Activated naive CD8-positive, alpha-beta T cell (primary cell): Measurements from ENCODE around the gene LBP.

Experiments used
- H3K27ac Mint-ChIP-seq: one replicate; pipeline ENCODE4 v1.8.0; 2021; ENCODE audit warnings: mixed read lengths
- H3K27me3 Mint-ChIP-seq: one replicate; pipeline ENCODE4 v1.8.0; 2021; ENCODE audit warnings: mixed read lengths
- H3K36me3 Mint-ChIP-seq: one replicate; pipeline ENCODE4 v1.8.0; 2021; ENCODE audit warnings: mixed read lengths
- H3K4me1 Mint-ChIP-seq: one replicate; pipeline ENCODE4 v1.8.0; 2021; ENCODE audit warnings: low read depth, mixed read lengths
- H3K4me3 Mint-ChIP-seq: one replicate; pipeline ENCODE4 v1.8.0; 2021; ENCODE audit warnings: mild to moderate bottlenecking, mixed read lengths
- H3K9me3 Mint-ChIP-seq: one replicate; pipeline ENCODE4 v1.8.0; 2021; ENCODE audit warnings: low read depth, mixed read lengths

Gene LBP, protein sequence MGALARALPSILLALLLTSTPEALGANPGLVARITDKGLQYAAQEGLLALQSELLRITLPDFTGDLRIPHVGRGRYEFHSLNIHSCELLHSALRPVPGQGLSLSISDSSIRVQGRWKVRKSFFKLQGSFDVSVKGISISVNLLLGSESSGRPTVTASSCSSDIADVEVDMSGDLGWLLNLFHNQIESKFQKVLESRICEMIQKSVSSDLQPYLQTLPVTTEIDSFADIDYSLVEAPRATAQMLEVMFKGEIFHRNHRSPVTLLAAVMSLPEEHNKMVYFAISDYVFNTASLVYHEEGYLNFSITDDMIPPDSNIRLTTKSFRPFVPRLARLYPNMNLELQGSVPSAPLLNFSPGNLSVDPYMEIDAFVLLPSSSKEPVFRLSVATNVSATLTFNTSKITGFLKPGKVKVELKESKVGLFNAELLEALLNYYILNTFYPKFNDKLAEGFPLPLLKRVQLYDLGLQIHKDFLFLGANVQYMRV

DNA sequence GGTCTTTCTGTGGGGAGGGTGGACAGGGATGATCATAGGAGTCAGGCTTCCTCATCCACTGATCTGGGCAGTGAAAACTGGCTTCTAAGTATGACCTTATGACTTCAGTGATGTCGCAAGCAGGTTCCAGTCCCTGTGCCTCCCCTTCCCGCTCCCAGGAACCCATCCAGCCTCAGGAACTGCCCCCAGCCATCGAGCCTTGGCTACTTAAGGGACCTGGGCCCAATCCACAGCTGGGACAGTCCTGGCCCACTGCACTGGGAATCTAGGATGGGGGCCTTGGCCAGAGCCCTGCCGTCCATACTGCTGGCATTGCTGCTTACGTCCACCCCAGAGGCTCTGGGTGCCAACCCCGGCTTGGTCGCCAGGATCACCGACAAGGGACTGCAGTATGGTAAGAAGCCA is at the start of gene LBP:
TSS of gene LBP (plus strand) at position 236 of the 405 bp plus-strand sequence. CDS start at position 271, 35 bp downstream.
- Mint-ChIP-seq H3K9me3 (no peaks in the 10 kb centered on the region), H3K4me1 (no peaks in the 10 kb centered on the region), H3K27ac (no peak within 1 kb of the TSS), H3K27me3 (no peaks in the 10 kb centered on the region), H3K36me3 (no peaks in the 10 kb centered on the region), H3K4me3 (no peak within 1 kb of the TSS)

DNA sequence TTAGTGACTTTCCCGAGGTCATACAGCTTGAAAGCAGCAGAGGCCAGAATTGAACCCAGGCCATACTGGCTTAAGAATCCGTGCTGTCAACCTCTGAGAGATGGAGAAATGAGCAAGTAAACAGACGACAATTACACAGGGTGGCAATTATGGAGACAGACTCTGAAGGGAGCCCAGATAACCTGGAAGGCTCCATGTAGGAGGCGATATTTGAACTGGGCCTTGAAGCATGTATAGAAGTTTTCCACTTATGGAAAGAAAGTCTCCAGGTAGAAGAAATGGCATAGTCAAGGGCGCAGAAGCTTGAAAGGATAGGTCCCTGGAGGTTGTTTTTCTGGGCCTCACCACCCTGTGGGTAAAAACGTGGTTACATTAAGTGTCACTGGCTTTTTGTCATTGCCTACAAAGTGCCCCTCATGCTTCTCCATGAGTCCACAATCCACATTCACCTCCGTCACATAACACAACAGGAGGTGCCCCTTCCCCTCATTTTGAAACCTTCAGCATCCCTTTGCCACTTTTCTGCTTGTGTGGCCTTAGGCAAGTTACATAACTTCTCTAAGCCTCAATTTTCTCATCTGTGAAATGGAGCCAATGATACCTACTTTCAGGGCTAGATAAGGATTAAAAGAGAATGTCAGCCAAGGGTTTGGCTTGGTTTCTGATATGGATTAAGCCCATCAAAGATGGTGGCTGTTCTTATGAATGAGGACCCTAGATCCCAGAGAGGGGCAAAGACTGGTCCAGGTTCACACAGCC is 48.2 kb upstream of the LBP start:
- no peaks in the 10 kb centered on the region for H3K9me3 Mint-ChIP-seq
- no peak overlapping the region for H3K27ac Mint-ChIP-seq
- peaks cover 17% of the 10 kb centered on the region for H3K27me3 Mint-ChIP-seq
- H3K36me3 Mint-ChIP-seq: no peaks in the 10 kb centered on the region
- no peak overlapping the region for H3K4me3 Mint-ChIP-seq
- peaks cover 3% of the 10 kb centered on the region for H3K4me1 Mint-ChIP-seq

DNA sequence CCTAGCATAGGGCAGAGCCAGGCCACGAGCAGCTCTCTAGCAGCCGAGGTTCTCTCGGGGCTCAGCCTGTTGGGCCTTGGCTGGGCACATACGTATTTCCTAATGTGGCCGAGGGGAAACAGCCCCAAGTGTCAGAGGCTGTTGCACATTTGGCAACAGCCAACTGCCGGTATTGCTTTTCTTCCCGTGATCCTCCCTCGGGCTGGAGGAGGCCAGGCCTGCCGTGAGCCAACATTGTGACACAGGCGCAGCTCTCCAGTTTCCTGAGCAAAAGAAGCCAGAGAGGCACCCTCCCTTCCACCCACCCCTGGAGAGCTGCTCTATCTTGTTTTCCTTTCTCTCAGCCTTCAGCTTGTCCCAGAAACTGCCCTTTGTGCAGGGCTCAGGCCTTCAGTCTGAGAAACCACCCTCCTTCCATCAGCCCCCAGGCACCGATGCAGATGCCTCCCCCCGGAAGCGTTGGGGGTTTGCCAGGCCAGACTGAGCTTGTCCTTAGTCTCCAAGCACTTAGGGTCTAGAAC is 47.5 kb upstream of the LBP start:
- Mint-ChIP-seq H3K27me3 (peaks cover 23% of the 10 kb centered on the region), H3K4me1 (peaks cover 10% of the 10 kb centered on the region), H3K36me3 (no peaks in the 10 kb centered on the region), H3K4me3 (no peak overlapping the region), H3K9me3 (no peaks in the 10 kb centered on the region), H3K27ac (no peak overlapping the region)

DNA sequence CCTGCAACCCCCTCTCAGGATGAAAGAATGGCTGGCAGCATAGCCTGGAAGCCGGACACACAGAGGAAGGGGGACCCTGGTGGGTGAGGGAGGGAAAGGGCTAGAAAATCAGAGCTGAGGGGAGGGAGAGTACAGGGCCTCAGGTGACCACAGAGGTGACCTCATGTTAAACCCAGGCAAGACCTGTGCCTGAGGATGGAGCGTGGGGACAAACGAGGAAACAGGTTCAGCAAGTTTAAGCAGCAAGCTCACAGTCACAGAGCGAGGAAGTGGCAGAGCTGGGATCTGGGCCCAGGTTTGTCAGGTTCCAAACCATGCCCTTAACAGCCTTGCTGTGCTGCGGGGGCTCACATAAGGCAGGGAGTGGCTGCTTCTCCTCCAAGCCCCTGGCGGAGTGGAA is 46.3 kb upstream of the LBP start:
- H3K4me3 Mint-ChIP-seq: no peak overlapping the region
- peaks cover 25% of the 10 kb centered on the region for H3K27me3 Mint-ChIP-seq
- peaks cover 15% of the 10 kb centered on the region for H3K4me1 Mint-ChIP-seq
- H3K36me3 Mint-ChIP-seq: no peaks in the 10 kb centered on the region
- H3K27ac Mint-ChIP-seq: no peak overlapping the region
- no peaks in the 10 kb centered on the region for H3K9me3 Mint-ChIP-seq

DNA sequence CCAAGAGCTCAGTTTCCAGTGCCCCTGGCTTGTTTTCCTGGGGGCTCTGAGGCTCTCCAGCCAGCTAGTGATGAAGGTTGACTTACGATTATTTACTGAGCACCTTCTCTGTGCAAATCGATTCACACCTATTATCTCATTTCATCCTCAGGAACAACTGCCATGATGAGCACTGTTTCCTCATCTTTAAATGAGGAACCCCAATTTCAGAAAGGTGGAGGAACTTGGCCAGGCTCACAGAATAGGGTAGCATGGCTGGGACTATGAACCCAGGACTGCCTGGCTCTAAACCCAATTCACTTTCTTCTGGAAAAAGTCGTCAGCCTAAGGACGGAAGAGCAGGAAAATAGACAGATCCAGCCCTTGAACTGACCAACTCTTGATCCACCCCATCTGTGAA is 45.8 kb upstream of the LBP start:
- Mint-ChIP-seq H3K27me3 (peaks cover 22% of the 10 kb centered on the region), H3K4me1 (peaks cover 15% of the 10 kb centered on the region), H3K4me3 (no peak overlapping the region), H3K36me3 (no peaks in the 10 kb centered on the region), H3K27ac (no peak overlapping the region), H3K9me3 (no peaks in the 10 kb centered on the region)

DNA sequence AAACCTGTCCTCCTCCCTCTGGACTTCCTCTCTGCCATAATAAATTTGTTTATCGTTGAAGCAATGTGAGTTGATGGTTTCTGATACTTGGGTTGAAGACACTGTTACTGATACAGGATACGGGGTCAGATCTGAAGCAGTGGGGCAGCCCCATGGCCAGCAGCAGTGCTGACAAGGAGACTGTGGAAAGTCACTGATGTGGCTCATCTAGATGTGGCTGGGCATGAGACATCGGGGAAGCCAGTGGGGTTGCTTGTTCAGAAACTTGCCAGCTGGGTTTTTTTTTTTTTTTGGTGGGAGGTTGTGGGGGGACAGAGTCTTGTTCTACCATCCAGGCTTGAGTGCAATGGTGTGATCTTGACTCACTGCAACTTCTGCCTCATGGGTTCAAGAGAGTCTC is 45.0 kb upstream of the LBP start:
- peaks cover 15% of the 10 kb centered on the region for H3K4me1 Mint-ChIP-seq
- H3K4me3 Mint-ChIP-seq: no peak overlapping the region
- H3K27me3 Mint-ChIP-seq: peaks cover 23% of the 10 kb centered on the region
- H3K36me3 Mint-ChIP-seq: no peaks in the 10 kb centered on the region
- no peaks in the 10 kb centered on the region for H3K9me3 Mint-ChIP-seq
- no peak overlapping the region for H3K27ac Mint-ChIP-seq

DNA sequence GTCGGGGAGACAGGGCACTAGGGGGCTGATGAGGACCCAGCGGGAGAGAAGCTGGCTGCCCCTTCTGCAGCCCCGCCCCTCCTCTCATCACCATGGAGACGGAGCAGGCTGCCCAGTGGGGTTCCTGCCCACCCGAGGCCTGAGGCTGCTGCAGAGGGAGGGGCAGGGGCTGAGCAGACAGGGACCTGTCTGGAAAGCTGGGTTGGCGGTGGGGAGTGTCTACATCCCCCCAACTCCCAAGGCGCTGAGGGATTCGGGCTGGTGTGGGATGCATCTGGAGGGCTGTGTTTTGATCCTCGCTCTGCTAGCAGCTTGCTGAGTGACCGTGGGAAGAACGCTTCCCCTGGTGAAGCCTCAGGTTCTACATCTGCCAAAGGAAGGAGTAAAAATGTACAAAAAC is 43.5 kb upstream of the LBP start:
- no peaks in the 10 kb centered on the region for H3K9me3 Mint-ChIP-seq
- H3K27ac Mint-ChIP-seq: no peak overlapping the region
- no peak overlapping the region for H3K4me3 Mint-ChIP-seq
- peaks cover 15% of the 10 kb centered on the region for H3K4me1 Mint-ChIP-seq
- peaks cover 26% of the 10 kb centered on the region for H3K27me3 Mint-ChIP-seq
- no peaks in the 10 kb centered on the region for H3K36me3 Mint-ChIP-seq

DNA sequence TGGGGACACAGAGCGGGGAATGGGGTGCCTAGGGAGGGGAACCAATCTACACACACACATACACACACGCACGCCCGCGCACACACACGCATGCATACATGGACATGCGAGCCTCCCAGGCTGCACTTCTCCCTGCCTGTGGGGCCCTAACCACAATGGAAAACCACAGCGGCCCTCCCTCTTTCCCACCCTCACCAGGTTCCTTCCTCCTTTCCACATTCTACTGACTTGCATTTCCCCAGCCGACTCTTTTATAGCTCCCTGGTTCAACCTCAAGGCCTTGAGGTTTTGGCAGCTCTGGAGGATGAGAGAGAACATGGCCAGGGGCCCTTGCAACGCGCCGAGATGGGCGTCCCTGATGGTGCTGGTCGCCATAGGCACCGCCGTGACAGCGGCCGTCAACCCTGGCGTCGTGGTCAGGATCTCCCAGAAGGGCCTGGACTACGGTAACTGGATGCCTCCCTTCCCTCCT is 42.3 kb upstream of the LBP start, which contains the start of gene BPI:
TSS of gene BPI (plus strand) at position 249 of the 472 bp plus-strand sequence. CDS start at position 317, 68 bp downstream.
- no peak within 1 kb of the TSS for H3K4me3 Mint-ChIP-seq
- peaks cover 15% of the 10 kb centered on the region for H3K4me1 Mint-ChIP-seq
- H3K36me3 Mint-ChIP-seq: no peaks in the 10 kb centered on the region
- no peaks in the 10 kb centered on the region for H3K9me3 Mint-ChIP-seq
- peaks cover 26% of the 10 kb centered on the region for H3K27me3 Mint-ChIP-seq
- H3K27ac Mint-ChIP-seq: no peak within 1 kb of the TSS

DNA sequence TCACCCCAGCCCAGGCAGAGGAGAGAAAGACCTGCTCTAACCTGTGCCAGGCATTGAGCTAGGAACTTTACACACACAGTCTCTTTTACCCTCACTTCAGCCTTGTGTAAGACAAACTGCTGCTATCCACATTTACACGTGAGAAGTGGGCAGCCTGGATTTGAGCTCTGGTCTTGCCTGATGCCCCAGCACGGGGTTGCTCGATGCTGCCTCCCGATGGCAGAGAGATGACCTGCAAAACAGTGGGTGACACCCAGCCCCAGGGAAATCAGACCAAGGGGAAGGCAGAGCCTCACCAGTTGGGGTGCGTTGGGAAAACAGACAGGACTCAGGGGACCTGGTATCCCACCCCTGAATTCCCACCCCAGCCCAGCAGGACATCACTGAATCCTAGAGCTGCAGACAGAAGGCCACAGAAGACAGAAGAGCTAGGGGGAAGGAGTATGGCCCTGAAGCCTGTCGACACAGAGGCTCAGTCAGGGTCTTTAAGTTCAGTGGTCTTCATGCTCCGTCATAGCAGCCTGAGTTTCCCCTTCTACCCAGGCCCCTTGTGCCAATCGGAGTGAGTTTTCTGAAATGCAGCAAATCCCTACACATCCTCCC is 41.3 kb upstream of the LBP start:
- Mint-ChIP-seq H3K4me3 (no peak overlapping the region), H3K36me3 (no peaks in the 10 kb centered on the region), H3K27me3 (peaks cover 26% of the 10 kb centered on the region), H3K4me1 (peaks cover 15% of the 10 kb centered on the region), H3K27ac (no peak overlapping the region), H3K9me3 (no peaks in the 10 kb centered on the region)

DNA sequence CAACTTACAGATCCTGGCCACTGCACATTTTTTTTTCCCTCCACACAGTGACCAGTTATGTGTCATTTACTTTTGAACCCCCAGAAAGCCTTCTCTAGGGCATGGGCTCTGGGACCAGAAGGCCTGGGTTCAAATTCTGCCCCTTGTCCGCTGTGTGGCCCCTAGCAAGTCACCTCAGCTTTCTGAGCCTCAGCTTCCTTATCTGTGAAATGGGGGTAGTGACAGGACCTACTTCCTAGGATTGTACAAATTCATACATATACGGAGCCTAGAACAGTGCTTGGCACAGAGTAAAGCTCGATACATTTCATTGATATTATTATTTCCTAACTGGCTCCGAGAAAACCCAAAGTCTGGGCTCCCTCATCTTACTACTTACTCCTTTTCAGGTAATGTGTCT is 40.7 kb upstream of the LBP start:
- peaks cover 15% of the 10 kb centered on the region for H3K4me1 Mint-ChIP-seq
- H3K27ac Mint-ChIP-seq: no peak overlapping the region
- no peak overlapping the region for H3K4me3 Mint-ChIP-seq
- peaks cover 27% of the 10 kb centered on the region for H3K27me3 Mint-ChIP-seq
- H3K9me3 Mint-ChIP-seq: no peaks in the 10 kb centered on the region
- H3K36me3 Mint-ChIP-seq: no peaks in the 10 kb centered on the region

DNA sequence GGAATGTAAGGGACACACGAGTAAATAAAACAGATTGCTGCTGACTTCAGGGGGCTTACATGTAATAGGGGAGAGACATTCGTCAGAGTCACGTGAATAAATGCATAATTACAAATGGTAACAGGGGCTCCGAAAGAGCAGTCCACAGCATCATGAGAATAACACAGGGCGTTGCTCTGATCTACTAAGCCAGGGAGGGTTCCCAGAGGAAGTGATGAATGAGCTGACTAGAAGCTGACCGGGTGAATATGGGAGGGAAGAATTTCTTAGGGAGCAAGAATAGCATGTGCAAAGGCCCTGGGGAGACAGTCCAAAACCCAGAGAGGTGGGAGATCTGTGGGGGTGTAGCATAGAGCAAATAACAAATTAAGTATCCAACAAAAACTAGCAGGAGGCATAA is 39.9 kb upstream of the LBP start:
- no peaks in the 10 kb centered on the region for H3K36me3 Mint-ChIP-seq
- no peak overlapping the region for H3K27ac Mint-ChIP-seq
- H3K4me3 Mint-ChIP-seq: no peak overlapping the region
- H3K27me3 Mint-ChIP-seq: peaks cover 31% of the 10 kb centered on the region
- peaks cover 15% of the 10 kb centered on the region for H3K4me1 Mint-ChIP-seq
- no peaks in the 10 kb centered on the region for H3K9me3 Mint-ChIP-seq

DNA sequence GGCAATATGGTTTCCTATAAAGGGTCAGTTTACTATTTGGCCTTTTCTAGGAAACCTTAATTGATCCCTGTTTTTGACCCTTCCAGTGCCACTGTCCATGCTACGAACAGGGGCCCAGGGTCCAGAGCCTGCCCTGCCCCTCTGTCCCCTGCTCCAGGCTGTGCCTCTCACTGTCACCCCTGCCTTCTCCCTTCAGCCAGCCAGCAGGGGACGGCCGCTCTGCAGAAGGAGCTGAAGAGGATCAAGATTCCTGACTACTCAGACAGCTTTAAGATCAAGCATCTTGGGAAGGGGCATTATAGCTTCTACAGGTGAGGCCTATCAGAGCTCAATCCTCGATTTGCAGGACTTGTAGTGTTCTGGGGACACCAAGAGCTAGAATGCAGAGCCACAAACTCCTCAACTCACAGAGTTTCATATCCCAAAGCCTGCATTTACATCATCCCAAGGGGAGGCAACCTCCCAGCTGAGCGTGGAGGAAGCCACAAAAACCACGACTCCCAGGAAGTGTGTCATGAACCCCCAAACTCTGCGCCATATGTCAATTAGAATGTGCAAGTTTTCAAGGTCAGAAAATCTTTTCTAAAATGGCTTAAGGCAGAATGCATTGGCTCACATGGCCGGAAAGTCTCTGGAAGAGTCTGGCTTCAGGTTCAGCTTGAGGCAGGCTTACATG is 38.8 kb upstream of the LBP start:
- H3K36me3 Mint-ChIP-seq: no peaks in the 10 kb centered on the region
- H3K27ac Mint-ChIP-seq: no peak overlapping the region
- H3K4me1 Mint-ChIP-seq: peaks cover 15% of the 10 kb centered on the region
- peaks cover 27% of the 10 kb centered on the region for H3K27me3 Mint-ChIP-seq
- no peak overlapping the region for H3K4me3 Mint-ChIP-seq
- H3K9me3 Mint-ChIP-seq: no peaks in the 10 kb centered on the region

DNA sequence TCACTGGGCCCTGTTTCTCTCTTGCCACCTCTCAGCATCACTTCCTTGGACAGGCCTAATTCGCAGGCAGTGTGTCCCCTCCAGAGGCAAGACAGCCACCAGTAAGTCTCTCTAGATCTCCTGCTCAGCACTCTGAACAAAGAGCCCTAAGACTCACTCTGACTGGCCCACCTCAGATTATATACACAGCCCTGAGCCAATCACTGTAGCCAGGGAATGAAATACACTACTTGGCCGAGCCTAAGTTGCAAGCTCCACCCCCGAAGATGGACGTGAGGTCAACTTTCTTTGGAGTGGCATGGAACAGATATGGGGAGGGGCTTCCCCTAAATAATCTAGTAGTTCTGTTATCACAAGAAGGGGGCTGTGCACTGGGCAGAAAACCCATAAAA is 38.2 kb upstream of the LBP start:
- Mint-ChIP-seq H3K27me3 (peaks cover 26% of the 10 kb centered on the region), H3K4me1 (peaks cover 12% of the 10 kb centered on the region), H3K4me3 (no peak overlapping the region), H3K9me3 (no peaks in the 10 kb centered on the region), H3K36me3 (no peaks in the 10 kb centered on the region), H3K27ac (no peak overlapping the region)

DNA sequence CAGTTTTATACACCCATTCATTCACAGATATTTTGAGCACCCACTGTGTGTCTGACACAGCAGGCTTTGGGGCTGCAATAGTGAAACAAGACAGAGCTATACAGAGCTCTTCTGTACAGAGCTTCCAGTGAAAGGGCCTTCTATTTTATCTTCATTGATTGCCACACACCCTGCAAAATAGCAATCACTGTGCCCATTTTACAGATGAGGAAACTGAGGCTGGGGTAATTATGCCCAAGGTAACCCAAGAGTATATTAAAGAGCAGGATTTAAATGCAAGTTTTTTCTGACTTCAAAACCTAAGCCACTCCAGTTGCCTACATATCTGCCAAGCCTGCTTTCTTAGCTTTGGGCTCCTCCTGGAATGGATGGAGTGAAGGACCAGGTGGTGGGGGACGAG is 37.8 kb upstream of the LBP start:
- Mint-ChIP-seq H3K27ac (no peak overlapping the region), H3K4me3 (no peak overlapping the region), H3K9me3 (no peaks in the 10 kb centered on the region), H3K36me3 (no peaks in the 10 kb centered on the region), H3K4me1 (peaks cover 8% of the 10 kb centered on the region), H3K27me3 (peaks cover 22% of the 10 kb centered on the region)
